A673 (cell line): ENCODE measurements around the gene THUMPD3.

Experiments
- EZH2 ChIP-seq: fragments of 200-600 bp; sonication (generic); IDR thresholded peaks from 2 replicates; pipeline ENCODE4 v1.6.1; 2017; ENCODE audit warnings: borderline replicate concordance, low read depth, mild to moderate bottlenecking, mixed read lengths, antibody characterized with exemption, low read length; ENCODE audit not compliant: poor library complexity, severe bottlenecking
- TF ChIP-seq, protein P1 (sequence below): fragments of 300-800, 200-600 bp; sonication (generic); conservative IDR thresholded peaks from 2 replicates; pipeline ENCODE4 v1.5.1; 2017; ENCODE audit warnings: low read depth, mild to moderate bottlenecking, antibody characterized with exemption, low read length, moderate library complexity, mixed read lengths

DNA sequence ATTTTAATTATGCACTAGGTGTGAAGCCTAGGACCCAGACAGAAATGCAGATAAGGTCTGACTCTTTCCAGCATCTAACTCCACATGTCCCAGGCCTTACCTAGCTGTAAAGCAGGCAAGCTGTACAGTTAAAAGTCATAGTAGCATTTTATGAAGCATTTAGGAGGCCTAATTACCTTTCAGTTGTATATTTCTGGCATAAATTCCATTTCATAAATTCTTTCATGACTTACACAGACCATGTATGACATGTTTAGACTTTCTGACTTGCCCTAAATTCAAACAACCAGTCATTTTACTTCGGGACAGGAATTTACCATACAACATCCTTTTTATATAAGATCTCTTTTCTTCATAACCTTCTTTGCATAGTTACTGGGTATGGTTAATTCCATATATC, 35.3 kb upstream of the THUMPD3 start:
- TF ChIP-seq, protein P1, sequence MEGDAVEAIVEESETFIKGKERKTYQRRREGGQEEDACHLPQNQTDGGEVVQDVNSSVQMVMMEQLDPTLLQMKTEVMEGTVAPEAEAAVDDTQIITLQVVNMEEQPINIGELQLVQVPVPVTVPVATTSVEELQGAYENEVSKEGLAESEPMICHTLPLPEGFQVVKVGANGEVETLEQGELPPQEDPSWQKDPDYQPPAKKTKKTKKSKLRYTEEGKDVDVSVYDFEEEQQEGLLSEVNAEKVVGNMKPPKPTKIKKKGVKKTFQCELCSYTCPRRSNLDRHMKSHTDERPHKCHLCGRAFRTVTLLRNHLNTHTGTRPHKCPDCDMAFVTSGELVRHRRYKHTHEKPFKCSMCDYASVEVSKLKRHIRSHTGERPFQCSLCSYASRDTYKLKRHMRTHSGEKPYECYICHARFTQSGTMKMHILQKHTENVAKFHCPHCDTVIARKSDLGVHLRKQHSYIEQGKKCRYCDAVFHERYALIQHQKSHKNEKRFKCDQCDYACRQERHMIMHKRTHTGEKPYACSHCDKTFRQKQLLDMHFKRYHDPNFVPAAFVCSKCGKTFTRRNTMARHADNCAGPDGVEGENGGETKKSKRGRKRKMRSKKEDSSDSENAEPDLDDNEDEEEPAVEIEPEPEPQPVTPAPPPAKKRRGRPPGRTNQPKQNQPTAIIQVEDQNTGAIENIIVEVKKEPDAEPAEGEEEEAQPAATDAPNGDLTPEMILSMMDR, result no peak
- no peak for TF ChIP-seq EZH2
